OCI-LY3 (cell line): ENCODE results near the gene KLHL36.

Source experiments
- H2AFZ ChIP-seq: fragments of 200-600, 300-600 bp; shearing (Covaris generic); 2 replicates; pipeline ENCODE4 v1.6.0; 2014; ENCODE audit warnings: antibody characterized with exemption, low read depth, low read length
- H3K27ac ChIP-seq: fragments of 200-600, 300-600 bp; sonication (generic); 2 replicates; pipeline ENCODE4 v1.5.1; 2014; ENCODE audit warnings: mild to moderate bottlenecking, low read length, moderate library complexity, mixed read lengths
- H3K27me3 ChIP-seq: fragments of 200-600, 300-600 bp; sonication (generic); 2 replicates; pipeline ENCODE4 v1.6.1; 2014; ENCODE audit warnings: low read depth, low read length, mixed read lengths
- H3K36me3 ChIP-seq: fragments of 200-600, 300-600 bp; sonication (generic); replicated peaks from 2 replicates; pipeline ENCODE3; 2014; ENCODE audit warnings: low read depth, low read length, mixed read lengths
- H3K4me1 ChIP-seq: fragments of 300-600, 200-600 bp; sonication (generic); 2 replicates; pipeline ENCODE4 v1.6.1; 2014; ENCODE audit warnings: low read length, mixed read lengths
- H3K4me2 ChIP-seq: fragments of 200-600, 300-600 bp; sonication (generic); 2 replicates; pipeline ENCODE4 v1.6.1; 2014; ENCODE audit warnings: low read length, mixed read lengths
- H3K4me3 ChIP-seq: fragments of 300-600, 200-600 bp; sonication (generic); 2 replicates; pipeline ENCODE4 v1.5.1; 2014; ENCODE audit warnings: antibody characterized with exemption, mild to moderate bottlenecking, low read length, moderate library complexity
- H3K79me2 ChIP-seq: fragments of 300-600, 200-600 bp; shearing (Covaris generic); 2 replicates; pipeline ENCODE4 v1.6.1; 2014; ENCODE audit warnings: mild to moderate bottlenecking, low read length, mixed read lengths
- H3K9ac ChIP-seq: fragments of 300-600, 200-600 bp; shearing (Covaris generic); 2 replicates; pipeline ENCODE4 v1.6.0; 2014; ENCODE audit warnings: mild to moderate bottlenecking, low read length, moderate library complexity
- H3K9me3 ChIP-seq: fragments of 200-600, 300-600 bp; shearing (Covaris generic); 2 replicates; pipeline ENCODE4 v1.6.1; 2014; ENCODE audit warnings: low read length, mixed read lengths; ENCODE audit not compliant: insufficient read depth
- H4K20me1 ChIP-seq: fragments of 200-600, 300-600 bp; sonication (generic); 2 replicates; pipeline ENCODE4 v1.6.1; 2016; ENCODE audit warnings: low read length, mixed read lengths; ENCODE audit not compliant: insufficient read depth
- EZH2phosphoT487 ChIP-seq: fragments of 200-600 bp; shearing (Covaris generic); IDR thresholded peaks from 2 replicates; pipeline ENCODE4 v1.6.1; 2018; ENCODE audit warnings: antibody characterized with exemption, mixed run types, low read depth
- TF ChIP-seq, protein P1 (sequence below): fragments of 200-600, 300-600 bp; sonication (generic); IDR thresholded peaks from 2 replicates; pipeline ENCODE4 v1.5.1; 2014; ENCODE audit warnings: antibody characterized with exemption, low read length, low read depth

Gene KLHL36

DNA sequence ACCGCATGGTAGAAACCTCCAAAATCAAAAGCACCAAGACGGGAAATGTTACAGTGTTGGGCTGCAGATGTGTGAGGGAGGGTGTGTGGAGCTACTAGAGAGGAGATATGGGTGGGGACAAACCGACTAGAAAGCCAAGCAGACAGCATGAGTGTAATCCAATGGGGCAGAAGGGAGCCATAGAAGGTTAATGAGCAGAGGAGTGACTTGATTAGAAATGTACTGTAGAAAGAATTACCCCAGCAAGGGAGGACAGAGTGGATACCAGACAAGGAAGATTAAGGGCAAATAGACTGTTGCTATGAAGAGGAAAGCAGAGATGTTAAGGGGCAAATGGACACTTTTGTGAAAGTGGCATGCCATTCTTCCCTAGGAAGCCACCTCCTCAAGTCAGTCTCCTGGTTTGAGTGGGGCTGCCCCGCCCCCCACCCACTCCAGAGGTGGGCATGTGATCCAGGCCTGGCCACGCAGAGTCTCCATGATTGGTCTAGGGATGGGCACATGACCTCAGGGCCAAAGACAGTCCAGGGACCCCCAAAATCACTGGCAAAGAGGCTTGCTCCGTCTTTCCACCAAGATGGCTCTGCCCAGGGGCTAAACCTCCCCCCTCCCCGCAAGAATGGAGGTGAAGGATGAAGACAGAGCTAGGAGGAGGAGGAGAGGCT is 34.8 kb upstream of the KLHL36 start:
- Histone ChIP-seq H3K27me3 (no peaks in the 10 kb centered on the region), H3K9me3 (peaks cover 27% of the 10 kb centered on the region), H3K4me1 (peaks cover 40% of the 10 kb centered on the region), H3K79me2 (peaks cover 92% of the 10 kb centered on the region), H3K9ac (no peak overlapping the region), H3K27ac (no peak overlapping the region), H3K4me3 (no peak overlapping the region), H3K36me3 (peaks cover 83% of the 10 kb centered on the region), H4K20me1 (peaks cover 69% of the 10 kb centered on the region), H2AFZ (no peak overlapping the region), H3K4me2 (no peak overlapping the region)
- no peak for TF ChIP-seq EZH2phosphoT487
- TF ChIP-seq, protein P1, sequence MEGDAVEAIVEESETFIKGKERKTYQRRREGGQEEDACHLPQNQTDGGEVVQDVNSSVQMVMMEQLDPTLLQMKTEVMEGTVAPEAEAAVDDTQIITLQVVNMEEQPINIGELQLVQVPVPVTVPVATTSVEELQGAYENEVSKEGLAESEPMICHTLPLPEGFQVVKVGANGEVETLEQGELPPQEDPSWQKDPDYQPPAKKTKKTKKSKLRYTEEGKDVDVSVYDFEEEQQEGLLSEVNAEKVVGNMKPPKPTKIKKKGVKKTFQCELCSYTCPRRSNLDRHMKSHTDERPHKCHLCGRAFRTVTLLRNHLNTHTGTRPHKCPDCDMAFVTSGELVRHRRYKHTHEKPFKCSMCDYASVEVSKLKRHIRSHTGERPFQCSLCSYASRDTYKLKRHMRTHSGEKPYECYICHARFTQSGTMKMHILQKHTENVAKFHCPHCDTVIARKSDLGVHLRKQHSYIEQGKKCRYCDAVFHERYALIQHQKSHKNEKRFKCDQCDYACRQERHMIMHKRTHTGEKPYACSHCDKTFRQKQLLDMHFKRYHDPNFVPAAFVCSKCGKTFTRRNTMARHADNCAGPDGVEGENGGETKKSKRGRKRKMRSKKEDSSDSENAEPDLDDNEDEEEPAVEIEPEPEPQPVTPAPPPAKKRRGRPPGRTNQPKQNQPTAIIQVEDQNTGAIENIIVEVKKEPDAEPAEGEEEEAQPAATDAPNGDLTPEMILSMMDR, result no peak

DNA sequence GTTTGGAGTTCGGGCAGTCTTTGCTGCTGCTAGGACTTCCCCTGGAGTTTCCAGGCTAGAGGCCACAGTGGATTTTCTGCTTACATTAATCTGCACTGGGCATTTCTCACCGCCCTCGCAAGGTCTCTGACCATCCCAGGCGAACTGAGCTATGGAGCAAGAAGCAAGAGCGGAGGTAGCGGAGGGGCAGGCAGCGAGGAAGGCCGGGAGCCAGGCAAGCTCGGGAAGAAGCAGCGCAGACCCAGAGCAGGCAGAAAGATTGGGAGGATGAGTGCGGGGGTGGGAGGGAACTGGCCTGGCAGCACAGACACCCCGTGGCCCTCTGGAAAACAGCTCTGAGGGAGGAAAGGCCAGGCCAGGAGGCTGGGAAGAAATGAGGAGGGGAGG is 34.2 kb upstream of the KLHL36 start:
- Histone ChIP-seq H4K20me1 (peaks cover 67% of the 10 kb centered on the region), H3K79me2 (peaks cover 87% of the 10 kb centered on the region), H2AFZ (no peak overlapping the region), H3K4me3 (no peak overlapping the region), H3K4me2 (no peak overlapping the region), H3K4me1 (peaks cover 40% of the 10 kb centered on the region), H3K9me3 (peaks cover 25% of the 10 kb centered on the region), H3K9ac (no peak overlapping the region), H3K27ac (no peak overlapping the region), H3K36me3 (peaks cover 77% of the 10 kb centered on the region), H3K27me3 (peaks cover 5% of the 10 kb centered on the region; the same call in 1 of the 2 replicates)
- TF ChIP-seq, protein P1, result no peak
- no peak for TF ChIP-seq EZH2phosphoT487

DNA sequence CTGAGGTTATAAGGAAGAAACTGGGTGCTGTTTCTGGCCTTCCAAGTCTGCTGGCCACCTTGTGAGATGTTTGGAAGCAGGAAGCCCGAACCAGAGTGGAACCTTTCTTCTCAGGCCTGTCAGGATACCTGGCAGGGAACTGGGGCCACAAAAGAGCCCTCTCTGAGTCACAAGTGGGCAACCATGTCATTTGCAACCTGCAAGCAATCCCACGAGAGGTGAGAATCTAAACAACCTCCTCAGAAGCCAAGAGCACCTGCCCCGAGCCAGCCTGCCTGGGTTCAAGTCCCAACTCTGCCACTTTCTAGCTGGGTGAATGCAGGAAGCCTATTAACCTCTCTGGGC is 33.7 kb upstream of the KLHL36 start:
- peaks cover 40% of the 10 kb centered on the region for H3K4me1 ChIP-seq
- peaks cover 6% of the 10 kb centered on the region; the same call in 1 of the 2 replicates for H3K27me3 ChIP-seq
- no peak overlapping the region for H3K4me2 ChIP-seq
- H3K9ac ChIP-seq, result no peak overlapping the region
- H3K79me2 ChIP-seq, result peaks cover 82% of the 10 kb centered on the region
- TF ChIP-seq EZH2phosphoT487, result no peak
- TF ChIP-seq, protein P1, result no peak
- H4K20me1 ChIP-seq, result peaks cover 64% of the 10 kb centered on the region
- no peak overlapping the region for H3K4me3 ChIP-seq
- H3K27ac ChIP-seq, result no peak overlapping the region
- H2AFZ ChIP-seq, result no peak overlapping the region
- H3K9me3 ChIP-seq, result peaks cover 21% of the 10 kb centered on the region
- H3K36me3 ChIP-seq, result peaks cover 72% of the 10 kb centered on the region

DNA sequence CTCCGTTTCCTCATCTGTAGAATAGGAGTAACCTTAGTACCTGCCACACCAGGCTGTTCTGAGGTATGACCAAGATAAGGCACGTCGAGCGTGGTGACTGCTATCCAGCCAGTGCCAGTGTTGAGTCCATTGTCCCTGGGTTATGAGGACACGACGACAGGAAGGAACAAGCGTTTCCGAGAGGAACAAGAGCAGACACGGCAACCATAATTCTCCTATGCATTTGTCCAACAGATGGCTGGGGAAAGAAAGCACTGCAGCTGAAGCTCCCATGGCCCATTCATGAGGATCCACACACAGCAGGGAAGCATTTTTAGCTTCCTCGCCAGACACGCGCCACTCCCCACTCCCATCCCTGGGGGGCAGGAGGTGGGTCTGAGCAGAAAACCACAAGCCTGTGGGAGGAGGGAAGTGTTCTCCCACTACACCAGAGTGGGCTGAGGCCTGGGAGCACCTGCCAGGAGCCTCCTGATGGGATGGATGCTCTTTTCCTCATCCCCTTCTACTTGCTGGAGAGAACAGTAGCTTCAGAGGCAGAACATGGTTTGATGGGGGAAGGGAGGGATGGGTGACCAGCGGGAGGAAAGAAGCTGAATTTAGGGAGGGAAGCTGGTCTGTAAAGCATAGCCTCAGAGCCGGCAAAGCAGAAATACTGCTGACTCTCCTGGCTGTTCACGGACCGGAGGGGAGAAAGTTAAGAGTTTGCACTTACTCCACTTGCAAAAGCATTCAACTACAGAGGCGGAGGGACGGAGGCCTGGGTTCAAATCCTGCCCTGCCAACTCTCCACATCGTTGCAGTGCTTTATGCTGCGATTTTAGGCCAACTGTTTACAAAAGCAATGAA is 33.1 kb upstream of the KLHL36 start:
- Histone ChIP-seq H3K9me3 (peaks cover 17% of the 10 kb centered on the region), H3K4me1 (peaks cover 40% of the 10 kb centered on the region), H2AFZ (no peak overlapping the region), H4K20me1 (peaks cover 64% of the 10 kb centered on the region), H3K36me3 (peaks cover 66% of the 10 kb centered on the region), H3K4me2 (peak overlapping the region; percentile 81), H3K27ac (no peak overlapping the region), H3K4me3 (no peak overlapping the region), H3K9ac (no peak overlapping the region), H3K27me3 (peaks cover 6% of the 10 kb centered on the region; the same call in 1 of the 2 replicates), H3K79me2 (peaks cover 76% of the 10 kb centered on the region)
- no peak for TF ChIP-seq EZH2phosphoT487
- TF ChIP-seq, protein P1, result no peak
